ENCODE results near the gene DDX24.
A peak's percentile ranks its signal among the peaks of the same experiment; 100 is the strongest.

The DDX24 gene

GRCh38 chr14:94051779-94052178, 29.2 kb downstream of the DDX24 start:
- no peak for DNase-seq (ENCODE audit: low read depth, low spot score)
- Histone ChIP-seq H3K4me3 (no peak overlapping the region), H3K9ac (ENCODE audit: insufficient read length) (no peak overlapping the region), H3K36me3 (ENCODE audit: insufficient read depth, low read length) (peaks cover 91% of the 10 kb centered on the region), H3K27ac (no peak overlapping the region), H3K9me3 (ENCODE audit: low read depth, low read length) (no peaks in the 10 kb centered on the region)
- TF ChIP-seq POLR2AphosphoS5 (IDR thresholded peaks at IDR 0.05; ENCODE audit: borderline replicate concordance, low read depth, low read length) (no peak), EZH2 (IDR thresholded peaks at IDR 0.05) (no peak), FOXP2 (optimal IDR thresholded peaks at IDR 0.05; ENCODE audit: control extremely low read depth, extremely low read length, insufficient read depth) (no peak)

DNA sequence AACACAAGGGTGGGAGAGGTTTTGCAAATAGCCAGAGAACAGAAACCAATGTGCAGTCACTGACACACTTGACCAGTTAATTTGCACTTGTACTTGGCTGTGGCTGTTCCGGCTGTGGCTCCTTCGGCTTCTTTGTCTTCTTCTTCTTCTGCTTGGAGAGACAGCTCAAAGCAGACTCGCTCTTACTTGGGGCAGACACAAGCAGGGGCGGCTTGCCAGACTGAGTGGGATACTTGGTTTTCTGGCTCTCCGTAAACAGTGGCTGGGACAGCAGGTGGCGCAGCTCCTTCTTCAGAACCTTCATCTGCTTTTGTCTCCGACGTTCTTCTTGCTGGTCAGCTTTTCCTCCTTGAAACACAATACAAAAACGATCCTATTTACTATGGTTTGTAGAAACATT, 29.9 kb downstream of the DDX24 start:
- Histone ChIP-seq H3K36me3 (ENCODE audit: insufficient read depth, low read length) (peaks cover 91% of the 10 kb centered on the region), H3K9me3 (ENCODE audit: low read depth, low read length) (no peaks in the 10 kb centered on the region), H3K9ac (ENCODE audit: insufficient read length) (no peak overlapping the region), H3K4me3 (no peak overlapping the region), H3K27ac (no peak overlapping the region)
- no peak for DNase-seq (ENCODE audit: low read depth, low spot score)
- TF ChIP-seq EZH2 (IDR thresholded peaks at IDR 0.05) (no peak), POLR2AphosphoS5 (IDR thresholded peaks at IDR 0.05; ENCODE audit: borderline replicate concordance, low read depth, low read length) (no peak), FOXP2 (optimal IDR thresholded peaks at IDR 0.05; ENCODE audit: control extremely low read depth, extremely low read length, insufficient read depth) (no peak)

DNA sequence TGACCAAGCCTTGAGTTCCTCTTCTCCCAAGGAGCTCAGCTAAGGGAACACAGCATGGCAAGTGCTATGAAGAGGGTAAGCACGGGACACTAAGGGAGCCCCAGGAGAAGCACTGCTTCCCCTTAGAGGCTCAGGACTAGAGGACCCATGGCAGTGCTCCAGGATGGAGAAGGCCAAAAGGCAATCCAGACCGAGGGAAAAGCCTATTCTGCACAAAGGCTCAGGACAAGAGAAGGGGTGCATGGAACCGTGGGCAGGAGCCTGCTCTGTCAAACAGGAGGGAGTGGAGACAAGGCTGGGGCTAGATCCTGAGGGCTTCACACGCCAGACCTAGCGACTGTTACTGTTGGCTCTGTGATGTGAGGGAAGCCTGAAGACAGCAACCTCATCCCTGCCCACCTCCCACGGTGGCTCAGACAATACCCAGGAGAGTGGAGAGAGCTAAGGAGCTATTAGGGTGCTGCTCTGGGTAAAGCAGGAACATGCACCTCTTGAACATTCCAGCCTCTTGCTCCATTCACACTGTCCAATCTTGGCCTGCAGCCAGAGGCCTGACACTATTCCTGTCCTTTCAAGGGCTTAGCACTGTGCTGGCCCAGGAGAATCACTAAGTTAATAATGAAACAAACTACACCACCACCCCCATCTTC, 30.6 kb downstream of the DDX24 start:
- Histone ChIP-seq H3K4me3 (no peak overlapping the region), H3K27ac (no peak overlapping the region), H3K36me3 (ENCODE audit: insufficient read depth, low read length) (peaks cover 92% of the 10 kb centered on the region), H3K9me3 (ENCODE audit: low read depth, low read length) (no peaks in the 10 kb centered on the region), H3K9ac (ENCODE audit: insufficient read length) (no peak overlapping the region)
- no peak for DNase-seq (ENCODE audit: low read depth, low spot score)
- TF ChIP-seq POLR2AphosphoS5 (IDR thresholded peaks at IDR 0.05; ENCODE audit: borderline replicate concordance, low read depth, low read length): no peak
- TF ChIP-seq FOXP2 (optimal IDR thresholded peaks at IDR 0.05; ENCODE audit: control extremely low read depth, extremely low read length, insufficient read depth): no peak
- no peak for TF ChIP-seq EZH2 (IDR thresholded peaks at IDR 0.05)

GRCh38 chr14:94049625-94050023, 31.4 kb downstream of the DDX24 start:
- Histone ChIP-seq H3K27ac (no peak overlapping the region), H3K36me3 (ENCODE audit: insufficient read depth, low read length) (peaks cover 92% of the 10 kb centered on the region), H3K9ac (ENCODE audit: insufficient read length) (no peak overlapping the region), H3K9me3 (ENCODE audit: low read depth, low read length) (no peaks in the 10 kb centered on the region), H3K4me3 (no peak overlapping the region)
- no peak for DNase-seq (ENCODE audit: low read depth, low spot score)
- TF ChIP-seq FOXP2 (optimal IDR thresholded peaks at IDR 0.05; ENCODE audit: control extremely low read depth, extremely low read length, insufficient read depth): no peak
- no peak for TF ChIP-seq EZH2 (IDR thresholded peaks at IDR 0.05)
- no peak for TF ChIP-seq POLR2AphosphoS5 (IDR thresholded peaks at IDR 0.05; ENCODE audit: borderline replicate concordance, low read depth, low read length)

- TF ChIP-seq EZH2 (IDR thresholded peaks at IDR 0.05) (no peak), POLR2AphosphoS5 (IDR thresholded peaks at IDR 0.05; ENCODE audit: borderline replicate concordance, low read depth, low read length) (no peak; the same call in 1 of the 2 replicates), FOXP2 (optimal IDR thresholded peaks at IDR 0.05; ENCODE audit: control extremely low read depth, extremely low read length, insufficient read depth) (peak; percentile 38)
- Histone ChIP-seq H3K36me3 (ENCODE audit: insufficient read depth, low read length) (peaks cover 88% of the 10 kb centered on the region), H3K9ac (ENCODE audit: insufficient read length) (no peak overlapping the region), H3K27ac (peak overlapping the region; percentile 56), H3K9me3 (ENCODE audit: low read depth, low read length) (no peaks in the 10 kb centered on the region), H3K4me3 (peak overlapping the region; percentile 48)
- DNase-seq (ENCODE audit: low read depth, low spot score): peak; percentile 88
Measured at GRCh38 chr14:94048691-94049624, 32.0 kb downstream of the DDX24 start.

DNA sequence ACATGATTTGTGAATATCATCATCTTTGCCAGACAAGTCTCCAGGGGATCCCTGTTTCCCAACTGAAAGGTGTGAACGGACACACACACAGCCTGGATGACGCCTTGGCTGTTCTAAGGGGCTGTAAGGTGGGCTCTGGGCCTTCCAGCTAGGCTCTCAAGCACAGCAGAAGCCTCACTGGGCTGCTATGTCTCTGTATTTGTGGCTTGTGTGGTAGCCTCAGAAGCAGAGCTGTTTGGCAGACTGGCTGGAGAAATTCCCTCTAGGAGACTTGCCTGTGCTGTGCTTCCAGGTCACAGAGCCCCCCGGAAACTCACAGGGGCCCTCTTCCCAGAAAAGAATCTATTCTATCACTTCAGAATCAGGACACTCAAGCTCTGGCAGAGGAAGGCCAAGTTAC, 33.4 kb downstream of the DDX24 start:
- Histone ChIP-seq H3K9me3 (ENCODE audit: low read depth, low read length) (no peaks in the 10 kb centered on the region), H3K27ac (peak overlapping the region; percentile 56), H3K9ac (ENCODE audit: insufficient read length) (no peak overlapping the region), H3K4me3 (no peak overlapping the region), H3K36me3 (ENCODE audit: insufficient read depth, low read length) (peaks cover 80% of the 10 kb centered on the region)
- TF ChIP-seq FOXP2 (optimal IDR thresholded peaks at IDR 0.05; ENCODE audit: control extremely low read depth, extremely low read length, insufficient read depth) (no peak), EZH2 (IDR thresholded peaks at IDR 0.05) (no peak), POLR2AphosphoS5 (IDR thresholded peaks at IDR 0.05; ENCODE audit: borderline replicate concordance, low read depth, low read length) (no peak)
- no peak for DNase-seq (ENCODE audit: low read depth, low spot score)

- Histone ChIP-seq H3K4me3 (no peak overlapping the region), H3K36me3 (ENCODE audit: insufficient read depth, low read length) (peaks cover 73% of the 10 kb centered on the region)
- DNase-seq (ENCODE audit: low read depth, low spot score): no peak
Measured at GRCh38 chr14:94046696-94047250, 34.2 kb downstream of the DDX24 start.

More at GRCh38 chr14:94046696-94047250, 34.2 kb downstream of the DDX24 start:
- TF ChIP-seq POLR2AphosphoS5 (IDR thresholded peaks at IDR 0.05; ENCODE audit: borderline replicate concordance, low read depth, low read length): no peak
- no peak for TF ChIP-seq EZH2 (IDR thresholded peaks at IDR 0.05)
- Histone ChIP-seq H3K9me3 (ENCODE audit: low read depth, low read length) (no peaks in the 10 kb centered on the region), H3K27ac (no peak overlapping the region), H3K9ac (ENCODE audit: insufficient read length) (no peak overlapping the region)

Measured in SK-N-MC (cell line).